Liver (tissue), 9 donors: ENCODE data around the gene CACNA1A. TPM values are rescaled to one million over a fixed set of nuclear protein-coding genes. Genes with fewer than 3 reads are reported as not detected.

ENCODE experiments used
- DNase-seq: peaks from one replicate; pipeline ENCODE4 v3.0.0-alpha.2; 2017; ENCODE audit warnings: low spot score
- H3K27ac ChIP-seq, 2 donors: one replicate each; pipeline ENCODE4 v1.7.0; 2013; ENCODE audit warnings: inconsistent platforms in 2 of 2, low read length in 2 of 2, control low read depth in 1 of 2, low read depth in 1 of 2, mild to moderate bottlenecking in 1 of 2
- H3K27me3 ChIP-seq, 4 donors: one replicate each; pipeline versions ENCODE4 v1.6.1 to v1.7.0; 2013; ENCODE audit warnings: low read length in 3 of 4, inconsistent platforms in 1 of 4, mild to moderate bottlenecking in 1 of 4, moderate library complexity in 1 of 4; ENCODE audit not compliant: control insufficient read depth in 4 of 4, insufficient read depth in 4 of 4
- H3K36me3 ChIP-seq, 4 donors: one replicate each; pipeline versions ENCODE4 v1.6.1 to v1.7.0; 2013; ENCODE audit warnings: low read length in 3 of 4, mild to moderate bottlenecking in 3 of 4, low read depth in 1 of 4, moderate library complexity in 1 of 4; ENCODE audit not compliant: control insufficient read depth in 4 of 4, insufficient read depth in 3 of 4
- H3K4me1 ChIP-seq, 4 donors: one replicate each; pipeline versions ENCODE4 v1.6.1 to v1.7.0; 2013; ENCODE audit warnings: low read length in 3 of 4, mild to moderate bottlenecking in 3 of 4, moderate library complexity in 1 of 4; ENCODE audit not compliant: control insufficient read depth in 4 of 4, insufficient read depth in 4 of 4
- H3K4me3 ChIP-seq, 3 donors: one replicate each; pipeline versions ENCODE4 v1.6.1 to v1.7.0; 2013; ENCODE audit warnings: low read length in 3 of 3, control low read depth in 1 of 3, low read depth in 1 of 3, mild to moderate bottlenecking in 1 of 3
- H3K9ac ChIP-seq, 2 donors: one replicate each; pipeline ENCODE4 v1.7.0; 2013; ENCODE audit warnings: low read length in 2 of 2, mild to moderate bottlenecking in 2 of 2, moderate library complexity in 2 of 2, control low read depth in 1 of 2, low read depth in 1 of 2
- H3K9me3 ChIP-seq, 4 donors: one replicate each; pipeline versions ENCODE4 v1.6.1 to v1.7.0; 2013; ENCODE audit warnings: low read length in 3 of 4; ENCODE audit not compliant: control insufficient read depth in 4 of 4
- ATF3 ChIP-seq: IDR thresholded peaks from 2 replicates; pipeline ENCODE4 v1.6.1; 2016; ENCODE audit warnings: antibody characterized with exemption
- CTCF ChIP-seq: fragments of 150-350 bp; IDR thresholded peaks from 2 replicates; pipeline ENCODE4 v1.5.1; 2017; ENCODE audit warnings: improper control_type of control experiment, low read depth, low read length; ENCODE audit not compliant: missing input control
- EGR1 ChIP-seq, 2 donors: IDR thresholded peaks; 2 replicates each; pipeline ENCODE4 v1.6.1; 2016 to 2018; ENCODE audit warnings: antibody characterized with exemption in 2 of 2, low read depth in 2 of 2
- FOXA1 ChIP-seq: IDR thresholded peaks from 2 replicates; pipeline ENCODE4 v1.6.1; 2016; ENCODE audit warnings: antibody characterized with exemption
- FOXA2 ChIP-seq: IDR thresholded peaks from 2 replicates; pipeline ENCODE4 v1.6.1; 2016; ENCODE audit warnings: antibody characterized with exemption
- GABPA ChIP-seq, 2 donors: IDR thresholded peaks in 1 of 2; conservative IDR thresholded peaks in 1 of 2; 2 replicates each; pipeline ENCODE4 v1.6.1; 2016; ENCODE audit warnings: antibody characterized with exemption in 2 of 2, mild to moderate bottlenecking in 1 of 2, moderate library complexity in 1 of 2
- HNF4A ChIP-seq, 2 donors: conservative IDR thresholded peaks; 2 replicates each; pipeline ENCODE4 v1.6.1; 2016; ENCODE audit warnings: antibody characterized with exemption in 2 of 2, mild to moderate bottlenecking in 2 of 2
- HNF4G ChIP-seq: IDR thresholded peaks from 2 replicates; pipeline ENCODE4 v1.6.1; 2016; ENCODE audit warnings: antibody characterized with exemption
- JUND ChIP-seq, 2 donors: IDR thresholded peaks; 2 replicates each; pipeline ENCODE4 v1.6.1; 2016; ENCODE audit warnings: antibody characterized with exemption in 2 of 2
- MAX ChIP-seq: IDR thresholded peaks from 2 replicates; pipeline ENCODE4 v1.6.1; 2016; ENCODE audit warnings: antibody characterized with exemption
- NR2F2 ChIP-seq: IDR thresholded peaks from 2 replicates; pipeline ENCODE4 v1.6.1; 2016; ENCODE audit warnings: antibody characterized with exemption
- REST ChIP-seq: IDR thresholded peaks from 2 replicates; pipeline ENCODE4 v1.6.1; 2016; ENCODE audit warnings: antibody characterized with exemption, mild to moderate bottlenecking
- RXRA ChIP-seq, 2 donors: IDR thresholded peaks; 2 replicates each; pipeline ENCODE4 v1.6.1; 2017 to 2018; ENCODE audit warnings: antibody characterized with exemption in 2 of 2, mild to moderate bottlenecking in 1 of 2
- SP1 ChIP-seq: IDR thresholded peaks from 2 replicates; pipeline ENCODE4 v1.6.1; 2018; ENCODE audit warnings: antibody characterized with exemption, mild to moderate bottlenecking
- TAF1 ChIP-seq: conservative IDR thresholded peaks from 2 replicates; pipeline ENCODE4 v1.6.1; 2016; ENCODE audit warnings: antibody characterized with exemption, mild to moderate bottlenecking
- YY1 ChIP-seq: IDR thresholded peaks from 2 replicates; pipeline ENCODE4 v1.6.1; 2016; ENCODE audit warnings: antibody characterized with exemption, mild to moderate bottlenecking
- ZBTB33 ChIP-seq: IDR thresholded peaks from 2 replicates; pipeline ENCODE4 v1.6.1; 2016; ENCODE audit warnings: antibody characterized with exemption
- WGBS: extraction: QIAGEN DNeasy Blood & Tissue Kit; methylation state at CpG from one replicate; pipeline ENCODE4 v1.1.7; 2013; 5-methylcytosine and 5-hydroxymethylcytosine counted together
- polyA plus RNA-seq, 2 donors: library from polyadenylated mRNA; stranded (reverse) in 1 of 2; unstranded in 1 of 2; fragments of 200-250 nt in 1 of 2; fragments of >200 nt in 1 of 2; fragmentation: Nextera tagmentation in 1 of 2; extraction: Ambion mirVana in 1 of 2; gene quantifications; one replicate each; pipeline versions ENCODE4 v1.2.1 to v1.2.3, GENCODE V29; 2013 to 2015
- total RNA-seq, 2 donors: library from RNA; depleted of rRNA; stranded (reverse); fragments of >200 nt; gene quantifications; one replicate each; pipeline ENCODE4 v1.2.3, GENCODE V29; 2014
- donor health status: healthy.
- donor health status: healthy.
- donor health status: healthy.
- donor health status: healthy.
- donor health status: healthy.

The CACNA1A gene
- total and polyA plus RNA-seq, 4 donors = 0.09 to 0.17 (median 0.17) TPM; not detected in 1

GRCh38 chr19:13303381-13304129 is 202.7 kb downstream of the CACNA1A start:
- 71% methylated on average over 24 of the region's 24 CpGs for WGBS
- Histone ChIP-seq H3K4me3 (no peak overlapping the region), H3K36me3 (no peaks in the 10 kb centered on the region), H3K9me3 (no peaks in the 10 kb centered on the region), H3K27ac (no peak overlapping the region), H3K4me1 (no peaks in the 10 kb centered on the region), H3K9ac (no peak overlapping the region), H3K27me3 (peaks cover 2 to 9% (median 4%) of the 10 kb centered on the region in 4 donors)
- TF ChIP-seq ZBTB33 (no peak), EGR1 (IDR thresholded peaks at IDR 0.05; ENCODE audit: low read depth in 2 of 2) (no peak), FOXA1 (no peak), SP1 (no peak), FOXA2 (no peak), RXRA (IDR thresholded peaks at IDR 0.05) (no peak), NR2F2 (no peak), ATF3 (no peak), YY1 (no peak), CTCF (no peak)
- DNase-seq = no peak

- no peak overlapping the region for H3K9ac ChIP-seq
- DNase-seq = no peak
- 32% methylated on average over 12 of the region's 12 CpGs for WGBS
Measured at GRCh38 chr19:13302526-13303270, 203.6 kb downstream of the CACNA1A start.

More at GRCh38 chr19:13302526-13303270, 203.6 kb downstream of the CACNA1A start:
- Histone ChIP-seq H3K27me3 (peaks cover 2 to 9% (median 4%) of the 10 kb centered on the region in 4 donors), H3K4me3 (no peak overlapping the region), H3K36me3 (no peaks in the 10 kb centered on the region), H3K9me3 (no peaks in the 10 kb centered on the region), H3K4me1 (no peaks in the 10 kb centered on the region), H3K27ac (no peak overlapping the region)
- TF ChIP-seq YY1 = no peak
- no peak for TF ChIP-seq GABPA (IDR thresholded peaks at IDR 0.05 in 1 of 2, conservative IDR thresholded peaks at IDR 0.05 in 1 of 2)
- no peak for TF ChIP-seq SP1
- TF ChIP-seq HNF4A (conservative IDR thresholded peaks at IDR 0.05) = no peak
- no peak for TF ChIP-seq JUND (IDR thresholded peaks at IDR 0.05)
- no peak for TF ChIP-seq HNF4G
- no peak for TF ChIP-seq NR2F2
- TF ChIP-seq RXRA (IDR thresholded peaks at IDR 0.05) = no peak
- no peak for TF ChIP-seq FOXA1
- no peak for TF ChIP-seq EGR1 (IDR thresholded peaks at IDR 0.05; ENCODE audit: low read depth in 2 of 2)
- TF ChIP-seq FOXA2 = no peak
- TF ChIP-seq REST = no peak
- no peak for TF ChIP-seq TAF1
- TF ChIP-seq CTCF = no peak
- no peak for TF ChIP-seq MAX
- no peak for TF ChIP-seq ATF3
